A673 (cell line): Measurements from ENCODE around the gene ANKRD44.

Experiments used
- EZH2 ChIP-seq: fragments of 200-600 bp; sonication (generic); IDR thresholded peaks from 2 replicates; pipeline ENCODE4 v1.6.1; 2017; ENCODE audit warnings: borderline replicate concordance, low read depth, mild to moderate bottlenecking, mixed read lengths, antibody characterized with exemption, low read length; ENCODE audit not compliant: poor library complexity, severe bottlenecking
- TF ChIP-seq, protein P1 (sequence below): fragments of 300-800, 200-600 bp; sonication (generic); conservative IDR thresholded peaks from 2 replicates; pipeline ENCODE4 v1.5.1; 2017; ENCODE audit warnings: low read depth, mild to moderate bottlenecking, antibody characterized with exemption, low read length, moderate library complexity, mixed read lengths

DNA sequence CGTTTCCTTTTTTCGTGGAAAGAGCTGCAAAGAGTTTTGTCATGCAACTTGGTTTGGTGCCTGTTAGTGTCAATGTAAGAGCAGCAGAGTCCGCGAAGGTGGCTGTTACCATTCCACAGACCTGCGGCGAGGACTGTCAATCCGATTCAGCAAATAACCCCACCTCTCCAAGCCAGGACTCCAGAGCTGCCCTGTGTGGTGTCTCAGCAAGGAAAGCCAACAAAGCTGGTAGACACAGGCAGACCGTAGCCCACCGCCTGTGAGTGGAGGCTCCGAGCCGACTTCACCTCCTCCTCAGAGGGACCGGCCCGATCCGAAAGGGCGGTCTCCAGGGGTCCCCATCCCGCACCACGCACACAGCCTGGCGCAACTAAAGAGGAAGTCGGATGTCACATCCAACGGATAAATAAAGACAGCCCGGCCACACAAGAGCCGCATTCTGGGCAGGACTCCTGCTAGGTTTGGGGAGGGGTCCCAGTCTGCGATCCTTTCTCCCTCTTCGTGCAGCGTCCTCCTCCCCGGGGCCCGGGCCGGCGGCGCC is 819 bp downstream of the ANKRD44 start:
- no peak for TF ChIP-seq EZH2
- TF ChIP-seq, protein P1, sequence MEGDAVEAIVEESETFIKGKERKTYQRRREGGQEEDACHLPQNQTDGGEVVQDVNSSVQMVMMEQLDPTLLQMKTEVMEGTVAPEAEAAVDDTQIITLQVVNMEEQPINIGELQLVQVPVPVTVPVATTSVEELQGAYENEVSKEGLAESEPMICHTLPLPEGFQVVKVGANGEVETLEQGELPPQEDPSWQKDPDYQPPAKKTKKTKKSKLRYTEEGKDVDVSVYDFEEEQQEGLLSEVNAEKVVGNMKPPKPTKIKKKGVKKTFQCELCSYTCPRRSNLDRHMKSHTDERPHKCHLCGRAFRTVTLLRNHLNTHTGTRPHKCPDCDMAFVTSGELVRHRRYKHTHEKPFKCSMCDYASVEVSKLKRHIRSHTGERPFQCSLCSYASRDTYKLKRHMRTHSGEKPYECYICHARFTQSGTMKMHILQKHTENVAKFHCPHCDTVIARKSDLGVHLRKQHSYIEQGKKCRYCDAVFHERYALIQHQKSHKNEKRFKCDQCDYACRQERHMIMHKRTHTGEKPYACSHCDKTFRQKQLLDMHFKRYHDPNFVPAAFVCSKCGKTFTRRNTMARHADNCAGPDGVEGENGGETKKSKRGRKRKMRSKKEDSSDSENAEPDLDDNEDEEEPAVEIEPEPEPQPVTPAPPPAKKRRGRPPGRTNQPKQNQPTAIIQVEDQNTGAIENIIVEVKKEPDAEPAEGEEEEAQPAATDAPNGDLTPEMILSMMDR, result no peak
